Gastrocnemius medialis (tissue), 4 donors: ENCODE measurements around the gene AP1AR. TPM values are rescaled to one million over a fixed set of nuclear protein-coding genes. Genes with fewer than 3 reads are reported as not detected.

Experiments
- ATAC-seq, 2 donors: fragments of 150-250 bp; one replicate each; pipeline ENCODE4 v1.9.1; 2016
- DNase-seq, 2 donors: peaks; one replicate each; pipeline ENCODE4 v3.0.0-alpha.2; 2019
- H3K27ac ChIP-seq, 4 donors: fragments of 200-600 bp; sonication (generic); 1 replicate in 1 of 4; 2 replicates in 3 of 4; pipeline ENCODE4 v1.5.1; 2016 to 2018; ENCODE audit warnings: mild to moderate bottlenecking in 2 of 4, moderate library complexity in 1 of 4
- H3K27me3 ChIP-seq, 3 donors: fragments of 200-600 bp; sonication (generic) in 2 of 3; 1 replicate in 1 of 3; 2 replicates in 2 of 3; pipeline versions ENCODE4 v1.5.1 to v1.6.0; 2016 to 2019; ENCODE audit warnings: mild to moderate bottlenecking in 1 of 3, moderate library complexity in 1 of 3
- H3K36me3 ChIP-seq, 2 donors: fragments of 200-600 bp; sonication (generic) in 1 of 2; one replicate each; pipeline ENCODE4 v1.5.1; 2017 to 2018
- H3K4me1 ChIP-seq, 2 donors: fragments of 200-600 bp; sonication (generic) in 1 of 2; one replicate each; pipeline ENCODE4 v1.5.1; 2016 to 2017; ENCODE audit warnings: mild to moderate bottlenecking in 2 of 2
- H3K4me3 ChIP-seq, 4 donors: fragments of 200-600 bp; sonication (generic) in 3 of 4; 1 replicate in 1 of 4; 2 replicates in 3 of 4; pipeline ENCODE4 v1.5.1; 2016 to 2019; ENCODE audit warnings: mild to moderate bottlenecking in 2 of 4
- H3K9me3 ChIP-seq, 3 donors: fragments of 200-600 bp; sonication (generic) in 2 of 3; 1 replicate in 1 of 3; 2 replicates in 2 of 3; pipeline ENCODE4 v1.5.1; 2016 to 2019
- CTCF ChIP-seq, 5 experiments: fragments of 450-650 bp in 3 of 5; fragments of 200-600 bp in 2 of 5; sonication (generic) in 2 of 5; IDR thresholded peaks in 4 of 5; conservative IDR thresholded peaks in 1 of 5; 1 replicate in 4 of 5; 2 replicates in 1 of 5; pipeline ENCODE4 v1.5.1; 2016 to 2019; ENCODE audit warnings: antibody characterized with exemption in 5 of 5, mild to moderate bottlenecking in 3 of 5, moderate library complexity in 3 of 5
- POLR2A ChIP-seq, 2 donors: fragments of 450-650 bp; IDR thresholded peaks; one replicate each; pipeline ENCODE4 v1.6.1; 2017; ENCODE audit warnings: antibody characterized with exemption in 2 of 2, mild to moderate bottlenecking in 2 of 2, moderate library complexity in 2 of 2
- in situ Hi-C, 4 donors: fragments of 200-750 bp; cut with MboI; loops; one replicate each; pipeline versions ENCODE4 v1.15.0 to v1.8.0; 2017; ENCODE audit warnings: low sequenced_read_pairs in 4 of 4
- intact Hi-C: fragments of 100-400 bp; cut with DNase I; formaldehyde crosslinking; loops from one replicate; pipeline ENCODE4 v1.15.1; 2023; ENCODE audit warnings: low total_unique reads
- total RNA-seq, 4 donors: library from RNA; depleted of rRNA; stranded (reverse); fragments of >200 nt; gene quantifications; one replicate each; pipeline versions ENCODE4 v1.1.0 to v1.2.3, GENCODE V29; 2016

AP1AR gene
- total RNA-seq, 4 donors from 2014 or later: 8.9 to 21.5 (median 15.2) TPM

DNA sequence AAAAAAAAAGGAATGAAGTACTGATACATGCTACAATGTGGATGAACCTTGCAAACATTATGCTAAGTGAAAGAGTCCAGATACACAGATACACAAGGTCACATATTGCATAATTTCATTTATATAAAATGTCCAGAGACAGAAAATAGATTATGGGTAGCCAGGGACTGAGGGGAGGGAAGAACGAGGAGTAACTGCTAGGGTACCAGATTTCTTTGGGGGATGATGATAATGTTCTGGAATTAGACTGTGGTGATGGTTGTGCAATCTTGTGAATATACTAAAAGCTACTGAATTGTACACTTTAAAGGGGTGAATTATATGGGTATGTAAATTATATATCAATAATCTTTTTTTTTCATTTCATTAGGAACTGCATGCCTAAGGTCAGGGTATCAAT lies 20.8 kb upstream of the AP1AR start:
- no peak for ATAC-seq
- no peak for TF ChIP-seq POLR2A (IDR thresholded peaks at IDR 0.05)
- no peak for TF ChIP-seq CTCF (IDR thresholded peaks at IDR 0.05 in 4 of 5, conservative IDR thresholded peaks at IDR 0.05 in 1 of 5)
- in situ Hi-C loops: no loop called here

GRCh38 chr4:112213091-112213490 lies 18.5 kb upstream of the AP1AR start:
- Histone ChIP-seq H3K27ac (no peak overlapping the region), H3K9me3 (no peaks in the 10 kb centered on the region), H3K36me3 (no peaks in the 10 kb centered on the region), H3K4me1 (no peaks in the 10 kb centered on the region), H3K27me3 (no peaks in the 10 kb centered on the region), H3K4me3 (no peak overlapping the region)
- ATAC-seq (peak in 1 of 2 donors; percentile 51), DNase-seq (no peak)
- intact Hi-C loops: loop anchor here (5.0 kb wide), 1 partner anchor 54 kb away; no protein-coding TSS in a partner anchor
- in situ Hi-C loops: no loop called here
- TF ChIP-seq POLR2A (IDR thresholded peaks at IDR 0.05) (no peak), CTCF (IDR thresholded peaks at IDR 0.05 in 4 of 5, conservative IDR thresholded peaks at IDR 0.05 in 1 of 5) (no peak)

More for the DNA sequence above, 20.8 kb upstream of the AP1AR start:
- DNase-seq: no peak
- no peaks in the 10 kb centered on the region for H3K9me3 ChIP-seq
- no peaks in the 10 kb centered on the region for H3K4me1 ChIP-seq
- no peaks in the 10 kb centered on the region for H3K27me3 ChIP-seq
- no peak overlapping the region for H3K4me3 ChIP-seq
- H3K27ac ChIP-seq: no peak overlapping the region
- no peaks in the 10 kb centered on the region for H3K36me3 ChIP-seq
- intact Hi-C loops: loop anchor here (5.0 kb wide), 1 partner anchor 57 kb away; no protein-coding TSS in a partner anchor

DNA sequence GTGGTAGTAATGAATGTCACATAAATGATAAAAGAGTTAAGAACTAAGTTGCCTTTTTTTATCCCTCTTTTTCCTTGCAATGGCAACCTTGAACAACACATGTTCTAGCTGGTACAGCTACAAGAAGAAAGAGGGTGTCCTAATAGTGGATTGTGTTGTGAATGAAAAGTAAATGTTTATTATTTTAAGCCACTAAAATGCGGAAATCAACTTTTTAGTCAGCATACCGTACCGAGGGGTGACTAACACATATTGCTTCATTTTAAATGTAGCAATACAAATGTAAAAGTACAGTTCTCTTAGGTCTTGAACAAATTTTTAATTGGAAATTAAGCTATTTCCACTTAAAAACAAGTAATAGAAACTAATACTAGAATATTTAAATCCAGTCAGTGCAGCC lies 17.7 kb upstream of the AP1AR start:
- TF ChIP-seq CTCF (IDR thresholded peaks at IDR 0.05 in 4 of 5, conservative IDR thresholded peaks at IDR 0.05 in 1 of 5): no peak
- TF ChIP-seq POLR2A (IDR thresholded peaks at IDR 0.05): no peak
- Histone ChIP-seq H3K27ac (no peak overlapping the region), H3K36me3 (no peaks in the 10 kb centered on the region), H3K4me1 (no peaks in the 10 kb centered on the region), H3K27me3 (no peaks in the 10 kb centered on the region), H3K4me3 (no peak overlapping the region), H3K9me3 (no peaks in the 10 kb centered on the region)
- DNase-seq (no peak), ATAC-seq (no peak)
- intact Hi-C loops (loop anchor here (1.0 to 5.0 kb wide), 2 partner anchors 18 to 53 kb away; no protein-coding TSS in a partner anchor), in situ Hi-C loops (no loop called here)

DNA sequence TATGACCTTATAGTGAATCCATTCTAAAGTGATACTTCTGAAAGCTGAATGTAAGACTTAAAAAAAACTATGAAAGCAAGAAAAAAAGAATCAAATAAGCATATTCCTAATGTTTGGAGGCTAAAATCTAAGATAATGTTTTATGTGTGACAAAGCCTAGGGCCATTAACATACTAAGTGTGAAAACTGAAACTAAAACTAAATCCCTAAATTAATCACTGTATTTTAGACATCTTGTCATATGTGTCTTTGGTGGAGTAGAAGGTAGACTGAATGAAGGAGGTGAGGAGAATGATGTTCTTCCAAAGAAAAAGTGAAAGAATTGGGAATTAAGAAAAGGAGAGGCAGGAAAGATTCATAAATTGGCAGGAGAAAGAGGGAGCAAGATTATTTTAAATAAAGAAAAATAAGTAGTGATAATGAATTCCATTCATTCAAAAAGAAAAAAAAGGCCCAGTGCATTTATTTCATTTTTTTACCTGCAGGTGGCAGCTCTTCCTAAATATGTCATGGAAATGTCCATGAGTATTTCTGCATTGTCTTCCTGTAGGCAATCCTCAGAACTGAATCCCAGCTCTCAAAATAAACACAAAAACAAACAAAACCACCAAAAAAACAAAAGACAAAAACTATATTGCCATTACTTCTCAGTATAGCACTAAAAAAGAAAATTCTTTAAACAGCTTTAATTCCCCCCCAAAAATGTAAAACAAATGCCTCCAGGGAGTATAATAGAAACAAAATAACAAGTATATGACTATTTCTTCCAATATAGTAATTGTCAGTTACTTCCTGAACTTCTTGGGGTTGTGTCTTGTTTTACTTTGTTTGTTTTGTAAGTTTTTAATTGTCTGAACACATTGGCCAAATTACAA lies 17.0 kb upstream of the AP1AR start:
- no peaks in the 10 kb centered on the region for H3K27me3 ChIP-seq
- no peak overlapping the region for H3K4me3 ChIP-seq
- intact Hi-C loops (loop anchor here (1.0 to 5.0 kb wide), 2 partner anchors 18 to 53 kb away; no protein-coding TSS in a partner anchor), in situ Hi-C loops (no loop called here)
- H3K36me3 ChIP-seq: no peaks in the 10 kb centered on the region
- TF ChIP-seq CTCF (IDR thresholded peaks at IDR 0.05 in 4 of 5, conservative IDR thresholded peaks at IDR 0.05 in 1 of 5) (peak; percentile 27 to 55 (median 28)), POLR2A (IDR thresholded peaks at IDR 0.05) (no peak)
- H3K9me3 ChIP-seq: no peaks in the 10 kb centered on the region
- DNase-seq: no peak
- ATAC-seq: peak in 1 of 2 donors; percentile 49
- no peak overlapping the region for H3K27ac ChIP-seq
- H3K4me1 ChIP-seq: no peaks in the 10 kb centered on the region
